Measurements from ENCODE around the gene TXLNB. TPM values are rescaled to one million over a fixed set of nuclear protein-coding genes. Genes with fewer than 3 reads are reported as not detected.

The TXLNB gene
- total and polyA plus RNA-seq, 2 donors (not counting 3 experiments of a cell fraction or from before 2014, with no cell fraction given) = 0.04 to 0.18 TPM

DNA sequence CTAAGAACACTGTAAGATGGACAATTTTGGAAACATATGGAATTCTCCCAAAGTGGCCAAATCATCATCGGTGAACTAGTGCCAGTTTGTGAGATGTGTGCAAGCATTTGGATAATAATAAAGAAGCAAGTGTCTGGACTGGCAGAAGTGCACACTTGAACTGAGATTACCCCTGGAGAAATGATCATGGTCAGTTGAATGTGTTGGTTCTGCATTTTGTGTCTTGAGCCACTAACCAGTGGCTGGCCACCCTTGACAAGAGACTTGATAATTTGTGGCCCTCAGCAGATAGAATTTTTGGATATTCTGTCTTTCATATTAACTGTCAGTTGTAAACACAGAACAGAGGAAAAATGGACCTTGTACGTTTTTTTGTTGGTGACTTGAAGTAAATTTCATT, 45.2 kb upstream of the TXLNB start:
- Histone ChIP-seq H4K20me1 (replicated peaks; ENCODE audit: control insufficient read depth, extremely low read depth, insufficient read depth, low read length) (no peaks in the 10 kb centered on the region), H3K9me1 (replicated peaks; ENCODE audit: control insufficient read depth, extremely low read depth, insufficient read depth, low read length) (no peaks in the 10 kb centered on the region), H2AFZ (ENCODE audit: low read depth, low read length) (no peak overlapping the region), H3K9me3 (replicated peaks; ENCODE audit: control insufficient read depth, insufficient read depth, low read length) (no peaks in the 10 kb centered on the region), H3K27ac (ENCODE audit: insufficient read depth, low read depth, low read length) (no peak overlapping the region), H3K79me2 (ENCODE audit: control insufficient read depth, insufficient read depth, low read length) (no peaks in the 10 kb centered on the region), H3K27me3 (ENCODE audit: control insufficient read depth in 2 of 2, insufficient read depth in 2 of 2, low read length in 2 of 2) (no peaks in the 10 kb centered on the region), H3K9ac (replicated peaks; ENCODE audit: extremely low read depth, insufficient read depth, low read length) (no peak overlapping the region), H3K4me2 (ENCODE audit: insufficient read depth, low read length) (no peak overlapping the region), H3K4me1 (ENCODE audit: control insufficient read depth, extremely low read depth, insufficient read depth, low read length) (no peaks in the 10 kb centered on the region), H3K36me3 (ENCODE audit: control insufficient read depth in 2 of 2, extremely low read depth in 1 of 2, insufficient read depth in 2 of 2, low read length in 2 of 2) (no peaks in the 10 kb centered on the region), H3K4me3 (replicated peaks in 1 of 3; ENCODE audit: insufficient read depth in 1 of 3, low read depth in 1 of 3, low read length in 3 of 3) (no peak overlapping the region)
- dilution Hi-C loops (cut with MboI; ENCODE audit: extremely low pct_ligation_motif_present, low sequenced_read_pairs) (no loop called here), intact Hi-C loops (cut with micrococcal nuclease) (no loop called here)
- BruUV-seq (replicated peaks) = no TSS peak
- ChIA-PET CTCF (no interaction called here), POLR2A (no interaction called here)
- DNase-seq (ENCODE audit: low read depth, low spot score) (no peak), FAIRE-seq (no peak)
- TF ChIP-seq POLR2AphosphoS5 (IDR thresholded peaks at IDR 0.05; ENCODE audit: insufficient read depth, low read depth, low read length) = no peak
- no peak for TF ChIP-seq EZH2 (IDR thresholded peaks at IDR 0.05; ENCODE audit: borderline replicate concordance, low read depth, low read length, severe bottlenecking)
- TF ChIP-seq GATA2 (IDR thresholded peaks at IDR 0.05; ENCODE audit: insufficient read depth, insufficient read length, low read depth, low read length) = no peak
- no peak for TF ChIP-seq CTCF (IDR thresholded peaks at IDR 0.05; ENCODE audit: extremely low read depth in 1 of 2, insufficient read depth in 1 of 2, low read depth in 1 of 2, low read length in 2 of 2)
- TF ChIP-seq JUN (IDR thresholded peaks at IDR 0.05; ENCODE audit: borderline replicate concordance, insufficient read depth, insufficient read length, low read depth) = no peak
- no peak for TF ChIP-seq POLR2A (IDR thresholded peaks at IDR 0.05; ENCODE audit: low read depth, low read length)
- TF ChIP-seq MYC (IDR thresholded peaks at IDR 0.05; ENCODE audit: low read depth, low read length) = no peak
- TF ChIP-seq FOS (IDR thresholded peaks at IDR 0.05; ENCODE audit: borderline replicate concordance, insufficient read depth, low read length) = no peak
- TF ChIP-seq MAX (IDR thresholded peaks at IDR 0.05; ENCODE audit: insufficient read depth, insufficient read length) = no peak

All from endothelial cell of umbilical vein (primary cell).